H1 (cell line): Measurements from ENCODE around the gene ARID5B. TPM values are rescaled to one million over a fixed set of nuclear protein-coding genes. Genes with fewer than 3 reads are reported as not detected.

Experiments
- JUND ChIP-seq: IDR thresholded peaks from 2 replicates; pipeline ENCODE4 v1.6.1; 2011; ENCODE audit warnings: mild to moderate bottlenecking, improper control_type of control experiment, low read length
- KDM4A ChIP-seq: IDR thresholded peaks from one replicate; pipeline ENCODE4 v1.7.1; 2012; ENCODE audit warnings: low read depth, mild to moderate bottlenecking, moderate library complexity, low read length, inconsistent platforms; ENCODE audit not compliant: severe bottlenecking
- PHF8 ChIP-seq: fragments of 200-600 bp; sonication (generic); conservative IDR thresholded peaks from 2 replicates; pipeline ENCODE4 v1.7.1; 2012; ENCODE audit warnings: low read depth, mild to moderate bottlenecking, inconsistent platforms, low read length, moderate library complexity
- SAP30 ChIP-seq: fragments of 300-600 bp; sonication (generic); IDR thresholded peaks from 2 replicates; pipeline ENCODE4 v1.7.1; 2012; ENCODE audit warnings: low read length, moderate library complexity, mild to moderate bottlenecking, inconsistent platforms; ENCODE audit not compliant: insufficient read depth, insufficient replicate concordance
- YY1 ChIP-seq: IDR thresholded peaks from 2 replicates; pipeline ENCODE4 v1.6.1; 2011; ENCODE audit warnings: low read depth, mild to moderate bottlenecking, low read length
- polyA plus RNA-seq, 7 experiments: library from polyadenylated mRNA; depleted of rRNA in 3 of 7; stranded (reverse) in 5 of 7; unstranded in 2 of 7; fragments of >200 nt in 5 of 7; fragments of 200-250 nt in 2 of 7; gene quantifications; 1 replicate in 5 of 7; 2 replicates in 1 of 7; 4 replicates in 1 of 7; pipeline versions ENCODE4 v1.2.1 to v1.2.3, GENCODE V29; 2011 to 2013; ENCODE audit warnings: missing spikeins in 2 of 7, mixed read lengths in 2 of 7
- total RNA-seq: library from RNA; stranded (reverse); fragmentation: NEBNext Ultra II Directional; extraction: Animal tissue kit (Norgen Biotek cat#: 25700); gene quantifications from 2 replicates; pipeline ENCODE4 v1.2.1, GENCODE V29; 2021
- TF ChIP-seq, protein P1 (sequence below): IDR thresholded peaks from 2 replicates; pipeline ENCODE4 v1.6.1; 2012; ENCODE audit warnings: low read length, inconsistent platforms
- TF ChIP-seq, protein P2 (sequence below): IDR thresholded peaks from 2 replicates; pipeline ENCODE4 v1.6.1; 2012; ENCODE audit warnings: inconsistent platforms

The ARID5B gene
- total and polyA plus RNA-seq, 2 of the 8 experiments (the other 6 are each of a cell fraction or from before 2014, with no cell fraction given), result 0.21 to 1.1 TPM

DNA sequence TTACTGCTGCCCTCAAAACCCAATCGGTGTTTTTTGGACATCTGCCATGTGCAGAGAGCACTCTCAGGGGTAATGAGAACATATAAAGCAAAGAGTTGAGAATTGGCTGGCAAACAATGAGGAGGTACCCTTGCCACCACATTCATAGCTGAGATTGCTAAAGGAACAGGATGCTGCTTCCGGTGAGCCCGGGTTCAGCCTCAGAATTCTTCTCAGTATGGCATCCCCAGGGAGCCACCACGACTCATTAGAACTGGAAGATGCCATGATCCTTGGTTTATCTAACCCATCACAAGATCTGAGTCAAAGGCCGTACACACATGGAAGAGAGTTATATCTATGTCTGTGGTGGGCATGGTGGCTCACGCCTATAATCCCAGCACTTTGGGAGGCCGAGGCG, 174.4 kb downstream of the ARID5B start (continued):
- TF ChIP-seq, protein P1, sequence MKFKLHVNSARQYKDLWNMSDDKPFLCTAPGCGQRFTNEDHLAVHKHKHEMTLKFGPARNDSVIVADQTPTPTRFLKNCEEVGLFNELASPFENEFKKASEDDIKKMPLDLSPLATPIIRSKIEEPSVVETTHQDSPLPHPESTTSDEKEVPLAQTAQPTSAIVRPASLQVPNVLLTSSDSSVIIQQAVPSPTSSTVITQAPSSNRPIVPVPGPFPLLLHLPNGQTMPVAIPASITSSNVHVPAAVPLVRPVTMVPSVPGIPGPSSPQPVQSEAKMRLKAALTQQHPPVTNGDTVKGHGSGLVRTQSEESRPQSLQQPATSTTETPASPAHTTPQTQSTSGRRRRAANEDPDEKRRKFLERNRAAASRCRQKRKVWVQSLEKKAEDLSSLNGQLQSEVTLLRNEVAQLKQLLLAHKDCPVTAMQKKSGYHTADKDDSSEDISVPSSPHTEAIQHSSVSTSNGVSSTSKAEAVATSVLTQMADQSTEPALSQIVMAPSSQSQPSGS, result no peak
- TF ChIP-seq YY1 (no peak), SAP30 (no peak), JUND (no peak), PHF8 (no peak), KDM4A (no peak)
- TF ChIP-seq, protein P2, sequence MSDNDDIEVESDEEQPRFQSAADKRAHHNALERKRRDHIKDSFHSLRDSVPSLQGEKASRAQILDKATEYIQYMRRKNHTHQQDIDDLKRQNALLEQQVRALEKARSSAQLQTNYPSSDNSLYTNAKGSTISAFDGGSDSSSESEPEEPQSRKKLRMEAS, result no peak
